Trophoblast cell (in vitro differentiated cells and primary cell): ENCODE data around the gene IL6ST.

Experiments
- DNase-seq, 2 donors: peaks; one replicate each; pipeline ENCODE4 v3.0.0-alpha.2; 2016
- H2AFZ ChIP-seq: 2 replicates; pipeline ENCODE4 v1.6.1; 2013; ENCODE audit warnings: low read length, moderate library complexity, mild to moderate bottlenecking; ENCODE audit not compliant: insufficient read depth, poor library complexity
- H2AK5ac ChIP-seq: 2 replicates; pipeline ENCODE4 v1.6.1; 2013; ENCODE audit warnings: mild to moderate bottlenecking, low read length
- H2BK120ac ChIP-seq: 2 replicates; pipeline ENCODE4 v1.6.1; 2013; ENCODE audit warnings: low read length, mild to moderate bottlenecking, moderate library complexity; ENCODE audit not compliant: insufficient read depth, poor library complexity
- H2BK12ac ChIP-seq: 2 replicates; pipeline ENCODE4 v1.6.1; 2013; ENCODE audit warnings: mild to moderate bottlenecking, low read length, moderate library complexity
- H2BK5ac ChIP-seq: 2 replicates; pipeline ENCODE4 v1.6.1; 2013; ENCODE audit warnings: low read length, low read depth, moderate library complexity, mild to moderate bottlenecking; ENCODE audit not compliant: poor library complexity
- H3K14ac ChIP-seq: 2 replicates; pipeline ENCODE4 v1.6.1; 2013; ENCODE audit warnings: mild to moderate bottlenecking, low read length
- H3K18ac ChIP-seq: 2 replicates; pipeline ENCODE4 v1.6.1; 2013; ENCODE audit warnings: mild to moderate bottlenecking, low read length
- H3K23ac ChIP-seq: 2 replicates; pipeline ENCODE4 v1.6.1; 2013; ENCODE audit warnings: low read length
- H3K27ac ChIP-seq: 2 replicates; pipeline ENCODE4 v1.5.1; 2013; ENCODE audit warnings: low read depth, mild to moderate bottlenecking, inconsistent platforms, low read length, moderate library complexity
- H3K27me3 ChIP-seq: 2 replicates; pipeline ENCODE4 v1.6.1; 2013; ENCODE audit warnings: inconsistent platforms, mild to moderate bottlenecking, low read length, moderate library complexity; ENCODE audit not compliant: insufficient read depth
- H3K36me3 ChIP-seq, 2 experiments: 1 replicate in 1 of 2; 2 replicates in 1 of 2; pipeline ENCODE4 v1.6.1; 2013; ENCODE audit warnings: low read length in 2 of 2, mild to moderate bottlenecking in 2 of 2, moderate library complexity in 1 of 2; ENCODE audit not compliant: insufficient read depth in 2 of 2, control insufficient read depth in 1 of 2
- H3K4ac ChIP-seq: 2 replicates; pipeline ENCODE4 v1.6.1; 2013; ENCODE audit warnings: low read depth, mild to moderate bottlenecking, low read length, moderate library complexity
- H3K4me1 ChIP-seq, 2 experiments: 1 replicate in 1 of 2; 2 replicates in 1 of 2; pipeline ENCODE4 v1.6.1; 2013; ENCODE audit warnings: low read length in 2 of 2, mild to moderate bottlenecking in 2 of 2, moderate library complexity in 1 of 2; ENCODE audit not compliant: insufficient read depth in 2 of 2, control insufficient read depth in 1 of 2
- H3K4me2 ChIP-seq: 2 replicates; pipeline ENCODE4 v1.6.1; 2013; ENCODE audit warnings: inconsistent platforms, mild to moderate bottlenecking, low read length, moderate library complexity
- H3K4me3 ChIP-seq: 2 replicates; pipeline ENCODE4 v1.5.1; 2013; ENCODE audit warnings: mild to moderate bottlenecking, low read depth, low read length, inconsistent platforms
- H3K79me1 ChIP-seq: one replicate; pipeline ENCODE4 v1.6.1; 2013; ENCODE audit warnings: low read length
- H3K79me2 ChIP-seq: 2 replicates; pipeline ENCODE4 v1.6.1; 2013; ENCODE audit warnings: low read length, mild to moderate bottlenecking; ENCODE audit not compliant: control insufficient read depth, insufficient read depth, poor library complexity
- H3K9ac ChIP-seq: 2 replicates; pipeline ENCODE4 v1.6.1; 2013; ENCODE audit warnings: mild to moderate bottlenecking, low read length
- H3K9me3 ChIP-seq: 2 replicates; pipeline ENCODE4 v1.6.1; 2013; ENCODE audit warnings: low read depth, mild to moderate bottlenecking, control low read depth, inconsistent platforms, low read length; ENCODE audit not compliant: insufficient read depth
- H4K12ac ChIP-seq: 2 replicates; pipeline ENCODE4 v1.6.1; 2013; ENCODE audit warnings: low read depth, mild to moderate bottlenecking, low read length, moderate library complexity
- H4K8ac ChIP-seq: 2 replicates; pipeline ENCODE4 v1.6.1; 2013; ENCODE audit warnings: low read depth, mild to moderate bottlenecking, low read length, moderate library complexity
- H4K91ac ChIP-seq: one replicate; pipeline ENCODE4 v1.6.1; 2013; ENCODE audit warnings: low read depth, mild to moderate bottlenecking, low read length, moderate library complexity
- WGBS: extraction: QIAGEN DNeasy Blood & Tissue Kit; methylation state at CpG from one replicate; pipeline ENCODE4 v1.1.7; 2013; ENCODE audit warnings: missing lambda C conversion rate; ENCODE audit not compliant: insufficient read length, insufficient coverage; ENCODE audit errors: extremely low coverage; 5-methylcytosine and 5-hydroxymethylcytosine counted together

IL6ST gene

DNA sequence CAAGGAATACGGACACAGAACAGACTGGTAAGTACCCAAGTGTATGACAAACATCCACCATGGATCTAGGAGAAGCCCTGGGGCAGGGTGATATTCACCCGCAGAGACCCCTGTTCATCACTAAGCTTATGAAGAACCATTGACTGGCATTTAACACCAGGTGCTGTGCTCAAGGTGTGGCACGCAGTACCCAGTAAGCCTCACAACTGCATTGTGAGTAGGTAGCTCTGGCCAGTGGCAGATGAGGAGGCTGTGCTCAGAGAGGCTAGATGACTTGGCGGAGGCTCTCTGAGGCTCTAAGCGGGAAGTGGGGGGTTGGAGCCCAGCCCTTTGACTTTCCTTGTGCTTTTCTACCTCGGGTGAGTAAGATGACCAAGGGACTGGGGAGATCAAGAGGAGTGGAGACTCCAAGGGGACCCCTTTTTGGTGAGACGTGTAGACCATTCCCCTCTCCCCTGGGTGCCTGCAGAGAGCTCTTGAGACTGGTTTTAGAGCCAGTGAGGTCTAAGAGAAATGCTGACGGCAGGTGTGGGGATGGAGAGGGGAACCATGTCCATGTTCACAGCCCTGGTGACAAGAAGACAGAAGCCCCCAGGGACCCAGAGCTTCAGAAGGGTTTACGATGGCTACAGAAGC lies 70.8 kb downstream of the IL6ST start:
- H3K4ac ChIP-seq, result no peak overlapping the region
- H3K79me2 ChIP-seq, result no peaks in the 10 kb centered on the region
- no peak for DNase-seq
- H3K79me1 ChIP-seq, result peaks cover 14% of the 10 kb centered on the region
- no peak overlapping the region for H3K9ac ChIP-seq
- H2BK120ac ChIP-seq, result no peak overlapping the region
- no CpG with 5 or more reads among the region's 9 CpGs for WGBS
- H4K12ac ChIP-seq, result no peak overlapping the region
- no peak overlapping the region for H3K4me3 ChIP-seq
- H3K4me2 ChIP-seq, result no peak overlapping the region
- no peaks in the 10 kb centered on the region for H3K27me3 ChIP-seq
- no peak overlapping the region for H4K8ac ChIP-seq
- no peak overlapping the region for H3K18ac ChIP-seq
- H3K23ac ChIP-seq, result no peak overlapping the region
- no peaks in the 10 kb centered on the region for H3K36me3 ChIP-seq
- no peak overlapping the region for H2AFZ ChIP-seq
- no peak overlapping the region for H3K27ac ChIP-seq
- H3K14ac ChIP-seq, result no peak overlapping the region
- no peaks in the 10 kb centered on the region for H3K9me3 ChIP-seq
- no peak overlapping the region for H2BK5ac ChIP-seq
- H2BK12ac ChIP-seq, result peak overlapping the region; percentile 23
- H3K4me1 ChIP-seq, result peaks cover 4% of the 10 kb centered on the region in 2 experiments
- H4K91ac ChIP-seq, result peak overlapping the region; percentile 32
- peak overlapping the region; percentile 86 for H2AK5ac ChIP-seq

- H3K79me2 ChIP-seq, result no peaks in the 10 kb centered on the region
- no peak overlapping the region for H3K27ac ChIP-seq
- no peak overlapping the region for H4K8ac ChIP-seq
- no peak overlapping the region for H2BK120ac ChIP-seq
- no CpG with 5 or more reads among the region's 17 CpGs for WGBS
- no peak overlapping the region for H2AFZ ChIP-seq
- no peak overlapping the region for H2BK12ac ChIP-seq
- no peak overlapping the region for H3K4ac ChIP-seq
- peaks cover 14% of the 10 kb centered on the region for H3K79me1 ChIP-seq
- H4K12ac ChIP-seq, result no peak overlapping the region
- peak overlapping the region; percentile 19 for H4K91ac ChIP-seq
- H3K4me2 ChIP-seq, result no peak overlapping the region
- no peak overlapping the region for H2BK5ac ChIP-seq
- H3K4me3 ChIP-seq, result no peak overlapping the region
- H3K9ac ChIP-seq, result no peak overlapping the region
- no peak for DNase-seq
- no peak overlapping the region for H2AK5ac ChIP-seq
- H3K9me3 ChIP-seq, result no peaks in the 10 kb centered on the region
- H3K23ac ChIP-seq, result no peak overlapping the region
- peaks cover 4% of the 10 kb centered on the region in 2 experiments for H3K4me1 ChIP-seq
- no peaks in the 10 kb centered on the region for H3K27me3 ChIP-seq
- no peak overlapping the region for H3K18ac ChIP-seq
- H3K14ac ChIP-seq, result no peak overlapping the region
- H3K36me3 ChIP-seq, result no peaks in the 10 kb centered on the region
Observed at GRCh38 chr5:55923177-55923771, 71.5 kb downstream of the IL6ST start.

GRCh38 chr5:55921617-55922016 lies 73.1 kb downstream of the IL6ST start:
- H2BK120ac ChIP-seq, result no peak overlapping the region
- WGBS, result no CpG with 5 or more reads among the region's 4 CpGs

DNA sequence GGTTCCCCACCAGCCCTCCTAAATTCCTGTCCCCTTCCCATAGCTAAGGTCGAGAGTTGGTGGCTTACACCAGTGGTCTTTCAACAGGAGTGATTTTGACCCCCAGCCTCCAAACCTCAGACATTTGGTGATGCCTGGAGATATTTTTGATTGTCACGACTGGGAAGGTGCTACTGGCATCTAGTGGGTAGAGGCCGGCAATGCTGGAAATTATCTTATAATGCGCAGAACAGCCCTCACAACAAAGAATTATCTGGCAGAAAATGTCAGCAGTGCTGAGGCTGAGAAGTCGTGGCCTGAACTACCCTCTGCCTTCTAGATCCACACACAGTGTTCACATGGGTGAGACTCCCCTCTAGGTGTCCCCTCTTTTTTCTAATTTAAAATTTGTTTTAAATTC lies 74.0 kb downstream of the IL6ST start:
- Histone ChIP-seq H2AK5ac (no peak overlapping the region), H2BK120ac (no peak overlapping the region), H3K27ac (no peak overlapping the region), H3K4me2 (no peak overlapping the region), H3K4ac (no peak overlapping the region), H3K14ac (no peak overlapping the region), H3K79me2 (no peaks in the 10 kb centered on the region), H4K12ac (no peak overlapping the region), H3K79me1 (peaks cover 6% of the 10 kb centered on the region), H3K9me3 (no peaks in the 10 kb centered on the region), H4K8ac (no peak overlapping the region), H3K9ac (no peak overlapping the region), H3K4me3 (no peak overlapping the region), H3K4me1 (peaks cover 0 to 2% of the 10 kb centered on the region in 2 experiments), H3K36me3 (no peaks in the 10 kb centered on the region), H3K23ac (no peak overlapping the region), H2AFZ (no peak overlapping the region), H2BK12ac (no peak overlapping the region), H3K18ac (no peak overlapping the region), H4K91ac (no peak overlapping the region), H2BK5ac (no peak overlapping the region), H3K27me3 (no peaks in the 10 kb centered on the region)
- no peak for DNase-seq
- no CpG with 5 or more reads among the region's 5 CpGs for WGBS

More at GRCh38 chr5:55921617-55922016, 73.1 kb downstream of the IL6ST start:
- H2AFZ ChIP-seq, result no peak overlapping the region
- no peak overlapping the region for H3K14ac ChIP-seq
- no peak overlapping the region for H2AK5ac ChIP-seq
- no peaks in the 10 kb centered on the region for H3K27me3 ChIP-seq
- H3K4me2 ChIP-seq, result no peak overlapping the region
- no peak overlapping the region for H3K4ac ChIP-seq
- no peak overlapping the region for H3K18ac ChIP-seq
- no peak overlapping the region for H4K91ac ChIP-seq
- no peak overlapping the region for H3K4me3 ChIP-seq
- H4K12ac ChIP-seq, result no peak overlapping the region
- H3K79me2 ChIP-seq, result no peaks in the 10 kb centered on the region
- H3K23ac ChIP-seq, result no peak overlapping the region
- no peak overlapping the region for H3K27ac ChIP-seq
- H3K9ac ChIP-seq, result no peak overlapping the region
- no peak overlapping the region for H2BK12ac ChIP-seq
- no peak overlapping the region for H4K8ac ChIP-seq
- peaks cover 0 to 2% of the 10 kb centered on the region in 2 experiments for H3K4me1 ChIP-seq
- no peak overlapping the region for H2BK5ac ChIP-seq
- no peaks in the 10 kb centered on the region for H3K9me3 ChIP-seq
- H3K79me1 ChIP-seq, result peaks cover 10% of the 10 kb centered on the region
- no peak for DNase-seq
- H3K36me3 ChIP-seq, result no peaks in the 10 kb centered on the region
